WTC11 (cell line): ENCODE data around the gene DEDD2. TPM values are rescaled to one million over a fixed set of nuclear protein-coding genes. Genes with fewer than 3 reads are reported as not detected.

ENCODE experiments used
- ATAC-seq: fragments of 200-7000 bp; cut with Tn5 transposase; 2 replicates; pipeline ENCODE4 v1.10.0; 2021; ENCODE audit warnings: mild to moderate bottlenecking, moderate library complexity
- CTCF ChIA-PET: fragments of 300-600 bp; sonication (Branson Sonifier 250); formaldehyde crosslinking; loops from one replicate; lab custom pipeline; 2021; ENCODE audit warnings: antibody characterized with exemption; lab: Charles Lee
- POLR2A ChIA-PET: fragments of 350-600 bp; sonication (Branson Sonifier 250); formaldehyde crosslinking; loops from one replicate; lab custom pipeline; 2021; ENCODE audit warnings: antibody characterized with exemption; lab: Charles Lee
- DNase-seq: peaks from one replicate; pipeline ENCODE4 v3.0.0; 2021; ENCODE audit warnings: low spot score
- H3K27ac Mint-ChIP-seq: 2 replicates; pipeline ENCODE4 v1.8.0; 2021; ENCODE audit warnings: mixed read lengths
- H3K27me3 Mint-ChIP-seq: 2 replicates; pipeline ENCODE4 v1.8.0; 2021; ENCODE audit warnings: low read depth, mild to moderate bottlenecking, moderate library complexity, mixed read lengths
- H3K36me3 Mint-ChIP-seq: 2 replicates; pipeline ENCODE4 v1.8.0; 2021; ENCODE audit warnings: mixed read lengths
- H3K4me1 Mint-ChIP-seq: 2 replicates; pipeline ENCODE4 v1.8.0; 2022; ENCODE audit warnings: mixed read lengths
- H3K4me3 Mint-ChIP-seq: 2 replicates; pipeline ENCODE4 v1.8.0; 2021; ENCODE audit warnings: mild to moderate bottlenecking, moderate library complexity, mixed read lengths
- H3K9me3 Mint-ChIP-seq: 2 replicates; pipeline ENCODE4 v1.8.0; 2021; ENCODE audit warnings: mixed read lengths
- ETV6 ChIP-seq: sonication (generic); formaldehyde crosslinking; IDR thresholded peaks from 2 replicates; pipeline ENCODE4 v1.8.1; 2022; ENCODE audit warnings: mild to moderate bottlenecking, missing genetic modification reagents
- FOXP4 ChIP-seq: sonication (generic); formaldehyde crosslinking; IDR thresholded peaks from 2 replicates; pipeline ENCODE4 v1.8.0; 2022; ENCODE audit warnings: mild to moderate bottlenecking, missing genetic modification reagents
- GRHL2 ChIP-seq: fragments of 250-450 bp; sonication (Bioruptor Pico); IDR thresholded peaks from 2 replicates; pipeline ENCODE4 v1.8.0; 2022; ENCODE audit warnings: mild to moderate bottlenecking, moderate library complexity; ENCODE audit not compliant: insufficient replicate concordance, severe bottlenecking
- IRF2 ChIP-seq: sonication (generic); formaldehyde crosslinking; IDR thresholded peaks from 2 replicates; pipeline ENCODE4 v1.8.0; 2022; ENCODE audit warnings: low read depth, missing genetic modification reagents, borderline replicate concordance
- JAZF1 ChIP-seq: fragments of 250-450 bp; sonication (Bioruptor Pico); IDR thresholded peaks from 2 replicates; pipeline ENCODE4 v1.9.0; 2021; ENCODE audit warnings: moderate library complexity, mild to moderate bottlenecking, inconsistent platforms
- JUN ChIP-seq: sonication (generic); formaldehyde crosslinking; IDR thresholded peaks from 2 replicates; pipeline ENCODE4 v1.8.0; 2023; ENCODE audit warnings: mild to moderate bottlenecking, missing genetic modification reagents
- MYBL2 ChIP-seq: sonication (generic); formaldehyde crosslinking; IDR thresholded peaks from 2 replicates; pipeline ENCODE4 v1.8.1; 2023; ENCODE audit warnings: mild to moderate bottlenecking, moderate library complexity, missing genetic modification reagents
- PRDM15 ChIP-seq: sonication (generic); formaldehyde crosslinking; IDR thresholded peaks from 2 replicates; pipeline ENCODE4 v1.8.0; 2022; ENCODE audit warnings: missing genetic modification reagents
- PREB ChIP-seq: sonication (generic); formaldehyde crosslinking; IDR thresholded peaks from 2 replicates; pipeline ENCODE4 v1.8.1; 2022; ENCODE audit warnings: mild to moderate bottlenecking, missing genetic modification reagents, moderate library complexity, borderline replicate concordance
- SP1 ChIP-seq: sonication (generic); formaldehyde crosslinking; conservative IDR thresholded peaks from 2 replicates; pipeline ENCODE4 v1.8.1; 2022; ENCODE audit warnings: missing genetic modification reagents
- TP53 ChIP-seq: sonication (generic); formaldehyde crosslinking; IDR thresholded peaks from 2 replicates; pipeline ENCODE4 v1.8.1; 2023; ENCODE audit warnings: mild to moderate bottlenecking, missing genetic modification reagents
- ZNF317 ChIP-seq: sonication (generic); formaldehyde crosslinking; IDR thresholded peaks from 2 replicates; pipeline ENCODE4 v1.8.1; 2023; ENCODE audit warnings: low read depth, mild to moderate bottlenecking, moderate library complexity, missing genetic modification reagents, borderline replicate concordance
- ZSCAN18 ChIP-seq: fragments of 250-450 bp; sonication (Bioruptor Pico); IDR thresholded peaks from 2 replicates; pipeline ENCODE4 v2.1.2; 2022; ENCODE audit warnings: mild to moderate bottlenecking, moderate library complexity
- total RNA-seq: library from RNA; stranded (reverse); gene quantifications from 3 replicates; pipeline ENCODE4 v1.2.3, GENCODE V29; 2021

DEDD2 gene
- total RNA-seq, 1 experiment from 2014 or later = 37.7 TPM

- no peak for ATAC-seq
- Mint-ChIP-seq H3K4me1 (peaks cover 14% of the 10 kb centered on the region), H3K27ac (no peak overlapping the region), H3K27me3 (no peaks in the 10 kb centered on the region; the same call in 1 of the 2 replicates), H3K4me3 (no peak overlapping the region), H3K9me3 (no peaks in the 10 kb centered on the region), H3K36me3 (peaks cover 53% of the 10 kb centered on the region)
- no peak for DNase-seq
- ChIA-PET CTCF (no interaction called here), POLR2A (no interaction called here)
- TF ChIP-seq JAZF1 (CRISPR knock-in tag) (no peak), TP53 (CRISPR knock-in tag) (no peak), IRF2 (CRISPR knock-in tag) (no peak), ETV6 (no peak), PRDM15 (no peak), MYBL2 (CRISPR knock-in tag) (no peak)
Observed at GRCh38 chr19:42212886-42213285, 4.6 kb downstream of the DEDD2 start.

- POLR2A ChIA-PET = no interaction called here
Observed at GRCh38 chr19:42208612-42209011, 8.9 kb downstream of the DEDD2 start.

More at GRCh38 chr19:42208612-42209011, 8.9 kb downstream of the DEDD2 start:
- DNase-seq = no peak
- no peak overlapping the region for H3K4me3 Mint-ChIP-seq
- H3K36me3 Mint-ChIP-seq = peaks cover 60% of the 10 kb centered on the region
- TF ChIP-seq GRHL2 (no peak), JAZF1 (CRISPR knock-in tag) (no peak), ZSCAN18 (CRISPR knock-in tag) (no peak), FOXP4 (CRISPR knock-in tag) (no peak), ZNF317 (no peak), JUN (CRISPR knock-in tag) (no peak), SP1 (CRISPR knock-in tag) (no peak), PREB (CRISPR knock-in tag) (no peak)
- no peaks in the 10 kb centered on the region for H3K9me3 Mint-ChIP-seq
- CTCF ChIA-PET = no interaction called here
- H3K4me1 Mint-ChIP-seq = peaks cover 16% of the 10 kb centered on the region
- H3K27ac Mint-ChIP-seq = no peak overlapping the region
- no peak for ATAC-seq
- no peaks in the 10 kb centered on the region for H3K27me3 Mint-ChIP-seq
